Loucy (cell line): ENCODE data around the gene GJA10.

Source experiments
- EZH2phosphoT487 ChIP-seq: fragments of 200-600 bp; IDR thresholded peaks from 2 replicates; pipeline ENCODE4 v1.6.1; 2018; ENCODE audit warnings: antibody characterized with exemption, mild to moderate bottlenecking, moderate library complexity, borderline replicate concordance
- TF ChIP-seq, protein P1 (sequence below): fragments of 200-600 bp; sonication (generic); conservative IDR thresholded peaks from 2 replicates; pipeline ENCODE4 v1.5.1; 2014; ENCODE audit warnings: mild to moderate bottlenecking, antibody characterized with exemption, low read length

DNA sequence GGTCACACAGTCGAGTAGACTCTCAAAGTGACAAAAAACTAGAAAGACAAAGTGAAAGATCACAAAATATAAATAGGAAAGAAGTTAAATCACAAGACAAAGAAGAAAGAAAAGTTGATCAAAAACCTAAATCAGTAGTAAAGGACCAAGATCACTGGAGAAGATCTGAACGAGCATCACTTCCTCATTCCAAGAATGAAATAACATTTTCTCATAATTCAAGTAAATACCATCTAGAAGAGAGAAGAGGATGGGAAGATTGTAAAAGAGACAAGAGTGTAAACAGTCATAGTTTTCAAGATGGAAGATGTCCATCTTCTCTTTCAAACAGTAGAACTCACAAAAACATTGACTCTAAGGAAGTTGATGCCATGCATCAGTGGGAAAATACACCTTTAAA is 31.6 kb upstream of the GJA10 start:
- TF ChIP-seq, protein P1, sequence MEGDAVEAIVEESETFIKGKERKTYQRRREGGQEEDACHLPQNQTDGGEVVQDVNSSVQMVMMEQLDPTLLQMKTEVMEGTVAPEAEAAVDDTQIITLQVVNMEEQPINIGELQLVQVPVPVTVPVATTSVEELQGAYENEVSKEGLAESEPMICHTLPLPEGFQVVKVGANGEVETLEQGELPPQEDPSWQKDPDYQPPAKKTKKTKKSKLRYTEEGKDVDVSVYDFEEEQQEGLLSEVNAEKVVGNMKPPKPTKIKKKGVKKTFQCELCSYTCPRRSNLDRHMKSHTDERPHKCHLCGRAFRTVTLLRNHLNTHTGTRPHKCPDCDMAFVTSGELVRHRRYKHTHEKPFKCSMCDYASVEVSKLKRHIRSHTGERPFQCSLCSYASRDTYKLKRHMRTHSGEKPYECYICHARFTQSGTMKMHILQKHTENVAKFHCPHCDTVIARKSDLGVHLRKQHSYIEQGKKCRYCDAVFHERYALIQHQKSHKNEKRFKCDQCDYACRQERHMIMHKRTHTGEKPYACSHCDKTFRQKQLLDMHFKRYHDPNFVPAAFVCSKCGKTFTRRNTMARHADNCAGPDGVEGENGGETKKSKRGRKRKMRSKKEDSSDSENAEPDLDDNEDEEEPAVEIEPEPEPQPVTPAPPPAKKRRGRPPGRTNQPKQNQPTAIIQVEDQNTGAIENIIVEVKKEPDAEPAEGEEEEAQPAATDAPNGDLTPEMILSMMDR: no peak
- TF ChIP-seq EZH2phosphoT487: no peak
